GM18519 (cell line): ENCODE results near the gene EID2B.
A peak's percentile ranks its signal among the peaks of the same experiment; 100 is the strongest.

Experiments used
- ATAC-seq: cut with Tn5 transposase; IDR thresholded peaks from one replicate; pipeline ENCODE4 v1.9.1; 2021; ENCODE audit warnings: mild to moderate bottlenecking, moderate library complexity; ENCODE audit not compliant: unreplicated experiment, low FRiP score

EID2B gene

GRCh38 chr19:39532233-39533002 is at the start of gene EID2B:
TSS of gene EID2B (minus strand) at chr19:39532852. CDS start at chr19:39532802, 50 bp downstream.
- ATAC-seq = peak; percentile 87

- ATAC-seq = no peak
Measured at GRCh38 chr19:39582442-39582841, 49.8 kb upstream of the EID2B start.

GRCh38 chr19:39568604-39569003 is 36.0 kb upstream of the EID2B start:
- ATAC-seq = no peak

GRCh38 chr19:39566064-39566463 is 33.4 kb upstream of the EID2B start:
- no peak for ATAC-seq

- ATAC-seq = no peak
Measured at GRCh38 chr19:39563408-39563807, 30.8 kb upstream of the EID2B start.

- no peak for ATAC-seq
Measured at GRCh38 chr19:39558624-39559117, 26.0 kb upstream of the EID2B start.

GRCh38 chr19:39557811-39558623 is 25.4 kb upstream of the EID2B start:
- no peak for ATAC-seq

- no peak for ATAC-seq
Measured at GRCh38 chr19:39555883-39556282, 23.2 kb upstream of the EID2B start.

- ATAC-seq = no peak
Measured at GRCh38 chr19:39554701-39555311, 22.2 kb upstream of the EID2B start.

- ATAC-seq = no peak
Measured at GRCh38 chr19:39553082-39553652, 20.5 kb upstream of the EID2B start.

- no peak for ATAC-seq
Measured at GRCh38 chr19:39550197-39550596, 17.5 kb upstream of the EID2B start.

GRCh38 chr19:39546599-39546998 is 13.9 kb upstream of the EID2B start:
- no peak for ATAC-seq

GRCh38 chr19:39544911-39545310 is 12.3 kb upstream of the EID2B start:
- ATAC-seq = no peak

- no peak for ATAC-seq
Measured at GRCh38 chr19:39544226-39544903, 11.7 kb upstream of the EID2B start.

- no peak for ATAC-seq
Measured at GRCh38 chr19:39543477-39543857, 10.8 kb upstream of the EID2B start.

- no peak for ATAC-seq
Measured at GRCh38 chr19:39542206-39542605, 9.6 kb upstream of the EID2B start.

GRCh38 chr19:39540333-39540673 is 7.7 kb upstream of the EID2B start:
- no peak for ATAC-seq

GRCh38 chr19:39539518-39540332 is 7.1 kb upstream of the EID2B start, which contains the start of gene EID2:
TSS of gene EID2 (minus strand) at chr19:39540161. CDS start at chr19:39540079, 82 bp downstream.
- ATAC-seq = no peak

GRCh38 chr19:39539165-39539517 is 6.5 kb upstream of the EID2B start:
- no peak for ATAC-seq

GRCh38 chr19:39533791-39534190 is 1.1 kb upstream of the EID2B start:
- ATAC-seq = no peak
